Esophagus squamous epithelium (tissue), 5 donors: ENCODE data around the gene KICS2. TPM values are rescaled to one million over a fixed set of nuclear protein-coding genes. Genes with fewer than 3 reads are reported as not detected.
A peak's percentile ranks its signal among the peaks of the same experiment; 100 is the strongest.

Source experiments
- DNase-seq: peaks from one replicate; lab custom pipeline; 2025; lab: John Stamatoyannopoulos, UW
- H3K27ac ChIP-seq, 4 donors: fragments of 200-600 bp; sonication (generic); one replicate each; pipeline ENCODE4 v1.5.1; 2016 to 2019; ENCODE audit warnings: mild to moderate bottlenecking in 1 of 4
- H3K27me3 ChIP-seq, 4 donors: fragments of 200-600 bp; sonication (generic); 1 replicate in 3 of 4; 2 replicates in 1 of 4; pipeline versions ENCODE4 v1.5.1 to v1.6.0; 2017 to 2021; ENCODE audit warnings: antibody characterized with exemption in 1 of 4
- H3K36me3 ChIP-seq, 3 donors: fragments of 200-600 bp; sonication (generic); one replicate each; pipeline ENCODE4 v1.5.1; 2016 to 2019
- H3K4me1 ChIP-seq, 3 donors: fragments of 200-600 bp; sonication (generic); one replicate each; pipeline ENCODE4 v1.5.1; 2017 to 2019
- H3K4me3 ChIP-seq, 4 donors: fragments of 200-600 bp; sonication (generic); 1 replicate in 3 of 4; 2 replicates in 1 of 4; pipeline ENCODE4 v1.5.1; 2016 to 2019; ENCODE audit warnings: mild to moderate bottlenecking in 2 of 4, moderate library complexity in 1 of 4
- H3K9me3 ChIP-seq, 3 donors: fragments of 200-600 bp; sonication (generic); one replicate each; pipeline ENCODE4 v1.5.1; 2016 to 2019
- CTCF ChIP-seq, 6 experiments: fragments of 450-650 bp in 4 of 6; fragments of 200-600 bp in 2 of 6; sonication (generic) in 2 of 6; IDR thresholded peaks; one replicate each; pipeline ENCODE4 v1.5.1; 2016 to 2019; ENCODE audit warnings: antibody characterized with exemption in 6 of 6, mild to moderate bottlenecking in 4 of 6, moderate library complexity in 4 of 6
- POLR2A ChIP-seq, 4 donors: fragments of 450-650 bp; IDR thresholded peaks; one replicate each; pipeline ENCODE4 v1.6.1; 2017; ENCODE audit warnings: antibody characterized with exemption in 4 of 4, mild to moderate bottlenecking in 4 of 4, moderate library complexity in 3 of 4
- WGBS, 2 donors: methylation state at CpG; one replicate each; pipeline ENCODE4 v1.1.5; 2018; 5-methylcytosine and 5-hydroxymethylcytosine counted together
- intact Hi-C: fragments of 100-400 bp; cut with DNase I; formaldehyde crosslinking; loops from one replicate; pipeline ENCODE4 v1.15.0; 2022
- total RNA-seq, 4 donors: library from RNA; depleted of rRNA; stranded (reverse); fragments of >200 nt; gene quantifications; one replicate each; pipeline ENCODE4 v1.1.0, GENCODE V29; 2016
- donor health status: DM: yes; HTN: yes; CAD: no.

Gene KICS2
- total RNA-seq, 4 donors from 2014 or later, result 6.2 to 15.8 (median 9.8) TPM

DNA sequence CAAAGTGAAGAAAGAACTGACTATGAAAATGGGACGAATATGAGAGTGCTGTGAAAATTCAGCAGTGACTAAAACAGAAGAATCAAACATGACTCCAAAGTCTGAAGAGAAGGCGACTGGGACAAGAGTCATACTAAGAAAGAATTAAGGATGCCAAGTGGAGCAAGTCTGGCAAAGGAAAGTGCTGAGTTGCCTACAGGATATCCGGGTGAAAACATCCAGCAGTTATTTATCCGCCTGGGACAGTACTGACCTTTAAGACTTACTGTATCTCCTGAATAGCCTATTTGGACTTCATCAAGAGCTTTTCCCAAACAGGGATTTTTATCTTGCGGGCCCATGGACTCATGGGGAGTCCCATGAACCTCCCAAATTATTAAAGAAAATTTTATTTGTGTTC, 41.1 kb downstream of the KICS2 start:
- Histone ChIP-seq H3K9me3 (no peaks in the 10 kb centered on the region), H3K4me1 (peaks cover 4 to 21% (median 10%) of the 10 kb centered on the region in 3 donors), H3K4me3 (peak overlapping the region in 1 of 4 donors; percentile 16), H3K27me3 (no peaks in the 10 kb centered on the region), H3K36me3 (no peaks in the 10 kb centered on the region), H3K27ac (peak overlapping the region; percentile 44 to 78 (median 73))
- intact Hi-C loops, result loop anchor here (10.0 kb wide), 1 partner anchor 336 kb away; the partner anchor contains the start of gene SRGAP1
- TF ChIP-seq CTCF (IDR thresholded peaks at IDR 0.05) (no peak), POLR2A (IDR thresholded peaks at IDR 0.05) (no peak)
- WGBS, 2 donors, result 29 to 30% methylated on average over 5 of the region's 5 CpGs
- DNase-seq, result no peak

DNA sequence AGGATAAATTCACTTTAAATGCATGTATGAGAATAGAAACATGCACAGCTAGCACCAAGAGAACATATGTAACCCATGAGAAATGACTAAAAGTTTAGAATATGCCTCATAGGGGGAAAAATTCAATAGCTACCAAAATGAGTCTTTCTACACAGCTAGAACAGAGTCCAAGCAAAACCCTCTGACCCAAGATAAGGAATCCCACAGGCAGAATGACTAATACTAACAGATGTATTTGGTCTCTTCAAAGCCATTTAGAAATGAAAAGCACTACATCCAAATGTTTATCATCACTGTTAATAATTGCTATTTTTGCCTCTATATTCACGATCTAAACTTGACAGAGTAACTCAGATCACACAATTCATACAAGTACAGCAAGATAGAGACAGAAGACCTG, 44.0 kb downstream of the KICS2 start:
- H3K9me3 ChIP-seq, result no peaks in the 10 kb centered on the region
- TF ChIP-seq POLR2A (IDR thresholded peaks at IDR 0.05) (no peak), CTCF (IDR thresholded peaks at IDR 0.05) (no peak)
- no peak for DNase-seq
- H3K27me3 ChIP-seq, result no peaks in the 10 kb centered on the region
- WGBS, 2 donors, result 43 to 50% methylated on average over 1 of the region's 1 CpG
- intact Hi-C loops, result no loop called here
- H3K27ac ChIP-seq, result no peak overlapping the region
- no peak overlapping the region for H3K4me3 ChIP-seq
- H3K36me3 ChIP-seq, result no peaks in the 10 kb centered on the region
- H3K4me1 ChIP-seq, result peaks cover 4 to 21% (median 10%) of the 10 kb centered on the region in 3 donors

GRCh38 chr12:64177001-64177400, 45.1 kb downstream of the KICS2 start:
- no peak for TF ChIP-seq POLR2A (IDR thresholded peaks at IDR 0.05)
- no peak for TF ChIP-seq CTCF (IDR thresholded peaks at IDR 0.05)
- WGBS, 2 donors, result 63 to 76% methylated on average over 7 of the region's 7 CpGs
- H3K9me3 ChIP-seq, result no peaks in the 10 kb centered on the region
- no peak overlapping the region for H3K4me3 ChIP-seq
- peaks cover 4 to 17% (median 10%) of the 10 kb centered on the region in 3 donors for H3K4me1 ChIP-seq
- no peak for DNase-seq
- intact Hi-C loops, result no loop called here
- no peak overlapping the region for H3K27ac ChIP-seq
- H3K36me3 ChIP-seq, result no peaks in the 10 kb centered on the region
- H3K27me3 ChIP-seq, result no peaks in the 10 kb centered on the region

- WGBS, 2 donors, result 83% methylated on average over 1 to 2 of the region's 2 CpGs
- H3K9me3 ChIP-seq, result no peaks in the 10 kb centered on the region
- H3K27me3 ChIP-seq, result no peaks in the 10 kb centered on the region
- no peak for DNase-seq
- intact Hi-C loops, result no loop called here
- TF ChIP-seq POLR2A (IDR thresholded peaks at IDR 0.05) (no peak), CTCF (IDR thresholded peaks at IDR 0.05) (no peak)
- peaks cover 0 to under 1% (median under 1%) of the 10 kb centered on the region in 3 donors for H3K4me1 ChIP-seq
- H3K36me3 ChIP-seq, result no peaks in the 10 kb centered on the region
- no peak overlapping the region for H3K27ac ChIP-seq
- H3K4me3 ChIP-seq, result no peak overlapping the region
Observed at GRCh38 chr12:64175254-64175945, 46.7 kb downstream of the KICS2 start.

- Histone ChIP-seq H3K4me3 (no peak overlapping the region), H3K27ac (no peak overlapping the region), H3K4me1 (peaks cover 0 to 7% (median 0%) of the 10 kb centered on the region in 3 donors), H3K36me3 (no peaks in the 10 kb centered on the region), H3K9me3 (no peaks in the 10 kb centered on the region), H3K27me3 (no peaks in the 10 kb centered on the region)
- DNase-seq, result no peak
- 85 to 88% methylated on average over 3 of the region's 3 CpGs for WGBS, 2 donors
- TF ChIP-seq POLR2A (IDR thresholded peaks at IDR 0.05), result no peak
- no peak for TF ChIP-seq CTCF (IDR thresholded peaks at IDR 0.05)
- intact Hi-C loops, result no loop called here
Observed at GRCh38 chr12:64173456-64173855, 48.6 kb downstream of the KICS2 start.
